ENCODE data around the gene ZNF674.

The ZNF674 gene

GRCh38 chrX:46545111-46546005, at the start of gene ZNF674:
ZNF674 (minus strand) TSS chrX:46545421; CDS start chrX:46542087, 3,334 bp downstream.
- DNase-seq: peak; percentile 96

DNA sequence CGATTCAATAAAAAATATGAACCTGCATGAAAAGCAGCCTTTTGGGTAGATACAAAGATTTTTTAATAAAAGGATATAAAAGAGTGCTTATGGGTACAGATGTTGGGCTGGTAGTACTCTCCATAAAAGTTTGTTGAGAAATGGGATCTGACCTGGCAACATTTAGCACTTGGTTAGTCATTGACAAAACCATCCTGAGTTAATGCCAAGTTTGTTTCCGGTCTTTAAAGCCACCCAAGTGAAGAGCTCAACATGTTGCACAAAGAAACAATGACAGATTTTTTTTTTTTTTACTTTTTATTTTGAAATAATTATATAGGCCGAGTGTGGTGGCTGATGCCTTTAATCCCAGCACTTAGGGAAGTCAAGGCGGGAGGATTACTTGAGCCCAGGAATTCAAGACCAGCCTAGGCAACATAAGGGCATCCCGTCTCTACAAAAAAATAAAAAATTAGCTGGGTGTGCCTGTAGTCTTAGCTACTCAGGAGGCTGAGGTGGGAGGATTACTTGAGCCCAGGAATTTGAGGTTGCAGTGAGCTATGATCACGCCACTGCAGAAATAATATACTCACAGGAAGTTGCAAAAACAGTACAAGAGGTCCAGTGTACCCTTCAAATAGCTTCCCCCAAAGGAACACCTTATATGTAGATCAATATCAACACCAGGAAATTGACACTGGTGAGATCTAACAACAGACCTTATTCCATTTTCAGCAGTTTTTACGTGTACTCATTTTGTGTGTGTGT, 44.9 kb upstream of the ZNF674 start:
- no peak for DNase-seq

DNA sequence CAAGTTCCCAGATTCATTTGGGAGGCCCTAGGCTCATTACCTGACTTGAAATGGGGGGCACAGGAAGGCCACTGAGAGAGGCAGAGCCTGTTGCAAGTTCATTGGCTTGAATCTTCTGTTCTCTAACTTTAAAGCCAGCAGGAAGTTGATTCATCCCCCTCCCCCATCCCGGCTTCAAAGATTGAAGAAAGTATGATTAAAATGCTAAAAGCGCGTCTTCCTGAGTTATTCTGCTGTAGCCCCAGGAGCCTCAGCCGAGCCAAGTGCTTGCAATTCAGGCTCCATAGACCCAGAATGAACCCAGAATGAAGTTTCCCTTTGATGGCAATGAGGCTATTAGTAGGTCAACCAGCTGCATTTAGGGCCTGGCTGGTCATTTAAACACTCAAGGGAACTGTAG, 43.0 kb upstream of the ZNF674 start:
- peak; percentile 60 for DNase-seq

DNA sequence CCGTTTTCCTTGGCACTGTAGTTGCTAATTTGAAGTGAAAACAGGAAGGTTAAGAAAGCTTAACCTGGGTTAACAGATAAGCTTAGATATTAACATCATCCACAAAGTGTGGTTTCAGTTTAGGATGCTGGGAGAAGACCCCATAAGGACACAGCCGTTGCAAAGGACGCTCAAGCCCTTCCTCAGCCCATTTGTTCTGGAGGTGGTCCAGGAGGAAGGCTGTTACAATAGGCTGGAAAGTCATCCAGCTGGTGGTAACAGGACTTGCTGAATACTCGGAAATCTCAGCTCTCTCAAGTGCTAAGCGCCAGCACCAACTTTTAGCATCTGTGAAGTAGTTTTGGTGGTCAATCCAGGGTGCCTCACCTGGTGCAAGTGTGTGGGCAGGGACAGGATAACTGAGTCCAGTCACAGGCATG, 42.5 kb upstream of the ZNF674 start:
- no peak for DNase-seq

- DNase-seq: no peak
Measured at GRCh38 chrX:46587158-46587557, 41.9 kb upstream of the ZNF674 start.

GRCh38 chrX:46584736-46585135, 39.5 kb upstream of the ZNF674 start:
- no peak for DNase-seq

- DNase-seq: no peak
Measured at GRCh38 chrX:46582966-46583365, 37.7 kb upstream of the ZNF674 start.

- DNase-seq: no peak
Measured at GRCh38 chrX:46582325-46582724, 37.1 kb upstream of the ZNF674 start.

- DNase-seq: no peak
Measured at GRCh38 chrX:46580613-46581012, 35.4 kb upstream of the ZNF674 start.

- DNase-seq: no peak
Measured at GRCh38 chrX:46579250-46579649, 34.0 kb upstream of the ZNF674 start.

- DNase-seq: no peak
Measured at GRCh38 chrX:46577221-46578005, 32.2 kb upstream of the ZNF674 start.

DNA sequence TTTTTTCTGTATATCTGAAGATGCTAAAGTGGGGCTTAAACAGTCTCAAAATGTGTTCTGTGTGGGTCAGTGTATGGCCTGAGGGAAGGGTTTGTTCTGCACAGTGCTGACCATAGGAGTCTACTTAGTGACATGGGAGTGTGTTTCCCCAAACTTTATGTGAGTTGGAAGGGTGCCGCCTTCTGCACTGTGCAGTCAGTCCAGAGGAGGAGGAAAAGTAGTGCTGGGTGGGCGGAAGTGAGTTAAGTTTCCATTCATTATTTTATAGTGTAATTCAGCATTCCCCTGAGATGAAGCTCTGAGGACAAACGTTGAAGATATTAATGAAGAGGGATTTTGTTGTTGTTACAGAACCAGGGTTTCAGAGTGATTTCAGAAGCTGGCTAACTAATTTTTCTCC, 31.2 kb upstream of the ZNF674 start:
- DNase-seq: peak; percentile 21

DNA sequence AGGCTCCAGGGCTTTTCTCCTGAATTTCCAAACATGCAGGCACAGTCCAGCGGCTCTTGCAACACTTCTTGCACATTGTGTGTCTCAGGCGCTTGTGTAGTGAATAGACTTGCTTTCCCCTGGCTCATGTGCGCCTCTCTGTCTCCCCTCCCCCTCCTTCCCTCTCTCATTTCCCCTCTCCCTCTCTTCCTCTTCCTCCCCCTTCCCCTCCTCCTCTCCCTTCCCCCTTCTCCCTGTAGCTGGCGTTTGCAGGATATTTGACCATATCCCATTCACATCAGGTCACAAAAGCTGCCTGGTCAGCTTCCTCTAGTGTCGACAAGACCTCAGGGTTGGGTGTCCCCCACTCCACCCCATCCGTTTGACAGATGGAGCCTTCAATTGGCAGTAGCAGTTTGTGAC, 30.8 kb upstream of the ZNF674 start:
- peak; percentile 54 for DNase-seq

GRCh38 chrX:46575586-46575985, 30.4 kb upstream of the ZNF674 start:
- DNase-seq: no peak

DNA sequence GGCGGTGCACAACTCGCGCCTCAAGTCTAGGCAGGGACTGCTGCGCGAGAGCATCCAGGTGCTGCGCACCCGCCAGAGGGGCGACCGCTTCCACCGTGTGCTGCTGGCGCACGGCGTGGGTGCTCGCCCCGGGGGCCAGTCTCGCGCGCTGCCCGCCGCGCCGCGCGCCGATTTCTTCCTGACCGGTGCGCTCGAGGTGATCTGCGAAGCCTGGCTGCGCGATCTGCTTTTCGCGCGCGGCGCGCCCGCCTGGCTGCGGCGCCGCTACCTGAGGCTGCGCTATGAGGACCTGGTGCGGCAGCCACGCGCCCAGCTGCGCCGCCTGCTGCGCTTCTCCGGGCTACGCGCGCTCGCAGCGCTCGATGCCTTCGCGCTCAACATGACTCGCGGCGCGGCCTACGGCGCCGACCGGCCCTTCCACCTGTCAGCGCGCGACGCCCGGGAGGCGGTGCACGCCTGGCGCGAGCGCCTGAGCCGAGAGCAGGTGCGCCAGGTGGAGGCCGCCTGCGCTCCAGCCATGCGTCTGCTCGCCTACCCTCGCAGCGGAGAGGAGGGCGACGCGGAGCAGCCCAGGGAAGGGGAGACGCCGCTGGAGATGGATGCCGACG, 29.7 kb upstream of the ZNF674 start:
- DNase-seq: peak; percentile 62

DNA sequence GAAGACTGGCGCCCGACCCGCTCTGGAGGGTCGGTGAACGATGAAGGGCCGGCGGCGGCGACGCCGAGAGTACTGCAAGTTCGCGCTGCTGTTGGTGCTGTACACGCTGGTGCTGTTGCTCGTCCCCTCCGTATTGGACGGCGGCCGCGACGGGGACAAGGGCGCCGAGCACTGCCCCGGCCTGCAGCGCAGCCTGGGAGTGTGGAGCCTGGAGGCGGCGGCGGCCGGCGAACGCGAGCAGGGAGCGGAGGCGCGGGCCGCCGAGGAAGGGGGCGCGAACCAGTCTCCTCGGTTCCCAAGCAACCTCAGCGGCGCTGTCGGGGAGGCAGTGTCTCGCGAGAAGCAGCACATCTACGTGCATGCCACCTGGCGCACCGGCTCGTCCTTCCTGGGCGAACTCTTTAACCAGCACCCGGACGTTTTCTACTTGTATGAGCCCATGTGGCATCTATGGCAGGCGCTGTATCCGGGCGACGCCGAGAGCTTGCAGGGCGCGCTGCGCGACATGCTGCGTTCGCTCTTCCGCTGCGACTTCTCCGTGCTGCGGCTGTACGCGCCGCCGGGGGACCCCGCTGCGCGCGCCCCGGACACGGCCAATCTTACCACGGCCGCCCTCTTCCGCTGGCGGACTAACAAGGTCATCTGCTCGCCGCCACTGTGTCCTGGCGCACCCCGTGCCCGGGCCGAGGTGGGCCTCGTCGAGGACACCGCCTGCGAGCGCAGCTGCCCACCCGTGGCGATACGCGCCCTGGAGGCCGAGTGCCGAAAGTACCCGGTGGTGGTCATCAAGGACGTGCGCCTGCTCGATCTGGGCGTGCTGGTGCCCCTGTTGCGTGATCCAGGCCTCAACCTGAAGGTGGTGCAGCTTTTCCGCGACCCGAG, 28.9 kb upstream of the ZNF674 start:
- DNase-seq: peak; percentile 71

DNA sequence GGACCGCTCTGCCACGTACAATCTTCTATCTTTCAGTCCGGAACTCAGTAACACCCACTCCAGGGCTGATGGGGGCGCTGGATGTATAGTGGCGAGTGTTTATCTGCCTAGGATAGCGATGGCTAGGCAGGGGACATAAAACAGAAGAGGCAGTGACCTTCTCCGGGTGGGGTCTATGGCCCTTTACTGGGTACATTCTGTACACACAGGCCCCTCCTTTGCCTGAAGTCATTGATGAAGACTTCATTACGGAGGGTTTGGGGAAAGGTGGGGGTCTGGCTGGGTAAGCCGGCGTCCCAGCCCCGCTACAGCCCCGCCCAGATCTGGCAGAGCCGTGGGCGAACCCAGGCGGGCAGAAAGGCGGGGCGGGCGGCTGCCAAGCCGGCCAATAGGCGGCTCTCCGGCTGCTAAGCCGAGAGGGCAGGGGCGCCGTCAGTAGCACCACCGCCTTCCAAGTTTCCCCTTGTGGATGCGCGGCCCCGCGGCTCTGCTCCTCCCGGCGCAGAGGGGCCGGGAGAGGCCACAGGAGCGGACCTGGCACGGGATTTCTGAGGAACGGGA, 28.2 kb upstream of the ZNF674 start, which contains the start of gene CHST7:
Gene CHST7 (plus strand): TSS at position 435 of the 561 bp plus-strand sequence. CDS start 167 bp downstream, outside the sequence.
- DNase-seq: peak; percentile 75

- DNase-seq: peak; percentile 57
Measured at GRCh38 chrX:46572340-46572936, 27.2 kb upstream of the ZNF674 start.

GRCh38 chrX:46571423-46572339, 26.5 kb upstream of the ZNF674 start:
- peak; percentile 46 for DNase-seq

- DNase-seq: peak; percentile 7
Measured at GRCh38 chrX:46569621-46570020, 24.4 kb upstream of the ZNF674 start.

Measured in activated CD8-positive, alpha-beta memory T cell treated with anti-CD3 and anti-CD28 coated beads for 24 hours (primary cell).